Measurements from ENCODE around the gene TLR6.
"Not testable (repeated sequence)": the region's sequence is repeated elsewhere in the genome, so short reads cannot be mapped to it uniquely, and the experiment has no call there.

TLR6 gene

DNA sequence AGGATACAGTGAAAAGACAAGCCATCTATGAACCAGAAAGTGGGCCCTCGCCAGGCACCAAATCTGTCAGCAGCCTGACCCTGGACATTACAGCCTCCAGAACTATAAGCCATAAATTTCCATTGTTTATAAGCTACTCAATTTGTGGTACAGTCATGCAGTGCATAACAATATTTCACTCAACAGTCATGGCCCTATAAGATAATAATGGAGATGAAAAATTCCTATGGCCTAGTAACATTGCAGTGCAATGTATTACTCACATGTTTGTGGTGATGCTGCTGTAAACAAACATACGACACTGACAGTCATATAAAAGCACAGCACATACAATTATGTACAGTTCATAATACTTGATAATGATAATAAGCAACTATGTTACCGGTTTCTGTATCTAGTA, 34.9 kb downstream of the TLR6 start:
- no peak for DNase-seq

DNA sequence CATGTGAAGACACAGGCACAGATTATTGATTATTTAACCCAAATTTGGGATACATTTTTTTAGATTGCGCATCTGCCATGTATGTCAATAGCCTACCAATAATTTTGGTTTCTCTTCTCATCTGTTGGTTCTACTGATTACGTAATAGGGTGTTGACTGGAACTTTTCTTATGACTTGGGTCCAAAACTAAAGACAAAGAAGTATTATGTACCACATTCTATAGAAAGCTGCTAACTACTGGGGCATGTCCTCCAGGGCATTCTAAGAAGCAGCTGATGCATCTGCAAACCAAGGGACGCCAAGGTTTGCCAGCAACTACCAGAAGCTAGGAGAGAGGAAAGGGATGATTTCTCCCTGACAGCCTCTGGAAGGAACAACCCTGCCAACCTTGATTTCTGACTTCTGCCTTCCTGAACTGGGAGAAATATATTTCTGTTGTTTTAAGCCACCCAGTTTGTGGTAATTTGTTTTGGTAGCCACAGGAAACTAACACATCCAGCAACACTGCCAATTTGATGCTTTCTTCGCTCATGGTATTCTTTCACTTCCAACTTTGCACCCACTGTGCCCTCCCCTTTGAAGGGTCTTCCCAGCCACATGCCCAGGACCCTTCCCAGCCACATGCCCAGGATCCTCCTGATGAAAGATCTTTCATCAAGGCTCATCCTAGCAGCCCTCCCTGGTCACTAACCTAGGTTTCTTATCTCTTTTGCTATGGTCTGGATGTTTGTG, 36.1 kb downstream of the TLR6 start:
- no peak for DNase-seq

DNA sequence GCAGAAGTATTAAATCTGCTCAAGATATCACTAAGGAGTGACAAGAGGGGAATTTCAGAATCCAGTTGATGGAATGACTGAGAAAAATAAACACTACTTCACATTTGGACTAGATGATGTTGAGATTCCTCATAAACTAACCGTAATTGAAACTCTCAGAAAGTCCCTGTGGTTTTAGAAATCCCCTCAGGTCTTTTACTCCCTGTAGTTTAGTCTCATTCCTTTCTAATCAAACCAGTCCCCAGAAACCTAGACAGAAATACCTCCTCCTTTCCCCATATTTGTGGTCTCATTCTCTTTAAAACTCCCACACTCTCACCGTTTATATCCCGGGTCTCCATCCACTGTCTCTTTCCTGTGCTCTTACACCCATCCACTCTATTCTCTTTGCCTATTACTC, 37.0 kb downstream of the TLR6 start:
- DNase-seq, result no peak

DNA sequence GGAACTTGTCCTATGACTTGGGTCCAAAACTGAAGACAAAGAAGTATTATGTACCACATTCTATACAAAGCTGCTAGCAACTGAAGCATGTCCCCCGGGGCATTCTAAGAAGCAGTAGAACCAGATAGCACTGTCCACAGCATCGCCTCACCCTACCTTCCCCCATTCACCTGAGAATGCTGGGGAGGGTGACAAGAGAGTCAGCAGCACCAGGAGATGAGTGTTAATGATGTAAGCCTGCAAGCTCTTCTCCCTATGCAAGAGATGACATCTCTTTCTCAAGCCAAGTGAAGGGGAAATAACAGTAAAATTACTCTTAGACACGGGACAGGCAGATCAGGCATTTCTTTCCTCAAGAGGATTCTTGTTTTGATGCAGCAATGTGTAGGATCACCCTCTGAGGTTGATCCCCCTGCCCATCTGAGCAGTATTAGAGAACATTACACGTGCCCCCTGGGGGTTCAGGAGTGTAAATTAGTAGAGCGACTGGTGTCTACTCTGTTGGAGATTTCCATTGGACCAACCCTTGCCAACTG, 38.1 kb downstream of the TLR6 start:
- DNase-seq, result no peak

DNA sequence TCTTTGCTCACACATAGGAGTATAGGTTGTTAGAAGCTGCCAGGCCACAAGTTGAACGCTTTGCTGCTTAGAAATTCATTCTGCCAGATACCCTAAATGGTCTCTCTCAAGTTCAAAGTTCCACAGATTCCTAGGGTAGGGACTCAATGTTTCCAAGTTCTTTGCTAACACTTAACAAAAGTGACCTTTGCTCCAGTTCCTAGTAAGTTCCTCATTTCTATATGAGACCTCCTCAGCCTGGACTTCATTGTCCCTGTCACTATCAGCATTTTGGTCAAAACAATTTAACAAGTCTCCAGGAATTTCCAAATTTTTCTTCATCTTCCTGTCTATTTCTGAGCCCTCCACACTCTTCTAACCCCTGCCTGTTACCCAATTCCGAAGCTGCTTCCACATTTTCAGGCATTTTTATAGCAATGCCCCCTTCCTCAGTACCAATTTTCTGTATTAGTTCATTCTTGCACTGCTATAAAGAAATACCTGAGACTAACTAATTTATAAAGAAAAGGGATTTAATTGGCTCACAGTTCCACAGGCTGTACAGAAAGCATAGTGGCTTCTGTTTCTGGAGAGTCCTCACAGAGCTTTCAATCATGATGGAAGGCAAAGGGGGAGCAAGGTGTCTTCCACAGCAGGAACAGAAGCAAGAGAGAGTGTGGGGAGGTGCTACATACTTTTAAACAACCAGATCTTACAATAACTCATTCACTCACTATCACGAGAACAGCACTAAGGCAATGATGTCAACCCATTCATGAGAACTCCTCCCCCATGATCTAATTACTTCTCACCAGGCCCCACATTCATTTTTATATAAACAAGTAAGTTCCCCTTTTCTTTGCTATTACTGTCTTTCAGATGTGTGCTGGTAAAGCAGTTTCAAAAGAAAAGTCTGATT, 40.5 kb downstream of the TLR6 start:
- no peak for DNase-seq

DNA sequence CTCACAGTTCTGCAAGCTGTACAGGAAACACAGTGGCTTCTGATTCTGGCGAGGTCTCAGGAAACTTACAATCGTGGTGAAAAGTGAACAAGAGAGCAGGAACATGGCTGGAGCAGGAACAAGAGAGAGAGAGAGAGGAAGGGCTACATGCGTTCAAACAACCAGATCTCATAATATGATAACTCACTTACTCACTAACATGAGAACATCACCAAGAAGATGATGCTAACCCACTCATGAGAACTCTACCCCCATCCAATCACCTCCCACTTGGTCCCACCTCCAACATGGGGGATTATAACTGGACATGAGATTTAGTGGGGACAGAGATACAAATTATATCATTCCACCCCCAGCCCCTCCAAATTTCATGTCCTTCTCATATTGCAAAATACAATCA, 42.2 kb downstream of the TLR6 start:
- no peak for DNase-seq

DNA sequence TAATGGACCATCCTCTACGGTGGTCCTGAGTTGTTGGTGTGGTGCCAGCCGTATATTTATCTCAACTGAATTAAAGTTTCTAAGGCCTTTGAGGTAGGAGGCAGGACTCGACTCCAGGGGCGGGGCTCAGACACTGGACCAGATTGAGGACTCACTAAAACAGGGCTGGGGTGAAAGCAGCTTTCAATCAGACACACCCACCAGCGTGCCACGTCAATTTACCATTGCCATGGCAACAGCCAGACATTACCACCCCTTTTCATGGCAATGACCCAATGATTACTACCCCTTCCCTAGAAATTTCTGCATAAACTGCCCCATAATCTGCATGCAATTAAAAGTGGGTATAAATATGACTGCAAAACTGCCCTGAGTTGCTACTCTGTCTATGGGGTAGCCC, 45.3 kb downstream of the TLR6 start:
- DNase-seq, result no peak

DNA sequence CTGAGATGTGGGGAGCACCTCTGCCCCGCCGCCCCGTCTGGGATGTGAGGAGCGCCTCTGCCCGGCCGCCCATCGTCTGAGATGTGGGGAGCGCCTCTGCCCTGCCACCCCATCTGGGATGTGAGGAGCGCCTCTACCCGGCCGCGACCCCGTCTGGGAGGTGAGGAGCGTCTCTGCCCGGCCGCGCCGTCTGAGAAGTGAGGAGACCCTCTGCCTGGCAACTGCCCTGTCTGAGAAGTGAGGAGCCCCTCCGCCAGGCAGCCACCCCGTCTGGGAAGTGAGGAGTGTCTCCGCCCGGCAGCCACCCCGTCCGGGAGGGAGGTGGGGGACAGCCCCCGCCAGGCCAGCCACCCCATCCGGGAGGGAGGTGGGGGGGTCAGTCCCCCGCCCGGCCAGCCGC, 49.2 kb downstream of the TLR6 start:
- not testable (repeated sequence) for DNase-seq

DNA sequence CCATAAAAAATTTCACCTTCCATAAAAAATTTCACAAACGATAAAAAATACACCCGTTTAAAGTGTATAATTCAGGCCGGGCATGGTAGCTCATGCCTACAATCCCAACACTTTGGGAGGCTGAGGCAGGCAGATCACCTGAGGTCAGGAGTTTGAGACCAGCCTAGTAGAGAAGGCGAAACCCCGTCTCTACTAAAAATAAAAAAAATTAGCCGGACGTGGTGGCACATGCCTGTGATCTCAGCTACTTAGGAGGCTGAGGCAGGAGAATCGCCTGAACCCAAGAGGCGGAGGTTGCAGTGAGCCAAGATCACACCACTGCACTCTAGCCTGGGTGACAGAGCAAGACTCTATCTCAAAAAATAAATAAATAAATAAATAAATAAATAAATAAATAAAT, 50.4 kb downstream of the TLR6 start:
- DNase-seq, result not testable (repeated sequence)

DNA sequence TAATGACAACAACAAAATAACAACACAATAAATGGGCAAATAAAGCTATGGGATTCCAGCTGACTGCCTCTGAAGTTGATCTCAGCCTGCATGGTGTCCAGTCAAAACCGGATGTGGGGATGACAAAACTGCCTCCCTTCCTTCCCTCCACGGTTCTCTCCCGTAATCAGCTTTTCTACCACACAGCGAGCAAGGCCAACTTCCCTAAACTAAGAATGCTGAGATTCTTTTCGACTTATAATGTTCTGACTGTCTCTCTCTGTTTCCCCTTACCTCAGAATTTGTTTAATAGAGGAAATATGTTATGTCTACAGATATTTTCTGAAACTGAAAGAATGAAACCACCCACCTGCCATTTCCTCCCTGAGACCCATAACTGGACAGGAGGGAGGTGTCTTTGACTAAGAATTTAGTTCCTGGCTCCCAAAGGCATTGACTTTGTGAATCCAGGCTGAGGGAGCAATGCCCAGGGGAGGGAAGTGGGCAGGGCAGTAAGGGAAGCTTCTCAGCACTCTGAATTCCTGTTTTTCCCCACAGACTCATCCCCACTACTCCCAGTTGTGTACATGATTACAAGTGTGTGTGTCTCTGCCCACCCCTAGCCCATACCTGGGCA, 51.0 kb downstream of the TLR6 start:
- DNase-seq, result peak; percentile 35

DNA sequence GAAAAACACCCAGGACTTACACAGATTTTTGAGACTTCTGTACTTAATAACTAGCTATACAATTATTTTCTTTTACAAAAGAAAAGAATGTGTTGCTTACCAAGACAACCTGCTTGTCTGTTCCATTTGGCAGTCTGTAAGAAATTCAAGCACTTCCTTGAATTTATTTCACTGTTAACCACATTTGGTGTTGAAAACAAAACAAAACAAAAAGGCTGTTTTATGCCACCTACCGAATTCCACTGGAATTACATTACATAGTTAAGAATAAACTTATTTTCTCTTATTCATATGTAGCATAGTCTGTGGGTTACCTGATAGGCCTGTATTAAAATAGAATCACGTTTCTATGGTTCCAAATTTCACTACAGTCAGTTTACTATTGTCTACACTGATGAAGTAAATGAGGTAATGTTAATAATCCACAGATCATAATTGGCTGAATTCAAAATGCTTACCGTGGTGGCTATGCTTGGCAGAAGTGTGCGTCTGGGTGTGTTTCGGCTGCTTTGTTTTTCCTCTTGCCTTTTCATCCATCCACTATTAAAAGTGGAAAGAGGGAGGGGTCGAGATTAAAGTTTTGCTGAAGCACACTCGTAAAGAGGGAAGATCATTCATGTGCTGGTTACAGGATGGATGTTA, 51.8 kb downstream of the TLR6 start, which contains the start of gene TLR1:
Gene TLR1 (minus strand): TSS at position 138 of the 642 bp plus-strand sequence. CDS start 5,960 bp downstream, outside the sequence.
- DNase-seq, result no peak

DNA sequence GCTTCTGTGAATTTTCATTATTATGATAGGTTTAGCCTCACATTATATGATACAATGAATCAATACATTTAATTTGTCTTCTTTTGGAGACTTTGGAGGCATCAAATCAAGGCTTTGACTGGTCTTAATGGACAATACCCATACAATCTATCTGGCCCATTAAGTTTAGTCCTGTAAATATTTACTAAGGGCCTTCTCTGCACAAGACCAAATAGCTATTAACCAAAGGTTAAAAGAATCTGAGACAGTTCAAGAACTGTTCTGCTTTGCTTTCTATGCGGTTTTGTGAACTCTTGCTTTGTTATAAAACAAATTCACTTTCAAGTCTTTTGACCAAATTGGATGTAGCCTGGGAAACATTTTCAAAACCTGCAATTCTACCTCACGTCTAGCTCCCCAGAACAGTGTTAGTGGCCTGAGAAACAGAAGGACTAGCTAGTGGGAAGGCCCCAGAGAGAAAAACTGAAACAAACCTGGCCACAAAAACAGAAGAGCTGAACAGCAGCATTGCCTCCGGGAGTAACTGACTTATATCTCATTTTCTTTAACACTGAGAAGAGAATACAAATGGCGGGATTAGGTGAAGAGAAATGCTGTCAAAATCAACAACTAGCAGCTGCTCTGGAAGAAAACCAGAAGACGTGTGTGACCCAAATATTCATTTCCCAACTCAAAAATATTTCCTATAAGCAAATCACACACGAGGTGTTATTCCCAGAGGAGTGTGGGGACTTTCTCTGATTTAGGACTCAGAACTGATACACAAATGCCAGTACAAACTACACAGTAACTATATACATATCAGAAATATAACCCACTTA, 52.6 kb downstream of the TLR6 start:
- DNase-seq, result peak; percentile 51

DNA sequence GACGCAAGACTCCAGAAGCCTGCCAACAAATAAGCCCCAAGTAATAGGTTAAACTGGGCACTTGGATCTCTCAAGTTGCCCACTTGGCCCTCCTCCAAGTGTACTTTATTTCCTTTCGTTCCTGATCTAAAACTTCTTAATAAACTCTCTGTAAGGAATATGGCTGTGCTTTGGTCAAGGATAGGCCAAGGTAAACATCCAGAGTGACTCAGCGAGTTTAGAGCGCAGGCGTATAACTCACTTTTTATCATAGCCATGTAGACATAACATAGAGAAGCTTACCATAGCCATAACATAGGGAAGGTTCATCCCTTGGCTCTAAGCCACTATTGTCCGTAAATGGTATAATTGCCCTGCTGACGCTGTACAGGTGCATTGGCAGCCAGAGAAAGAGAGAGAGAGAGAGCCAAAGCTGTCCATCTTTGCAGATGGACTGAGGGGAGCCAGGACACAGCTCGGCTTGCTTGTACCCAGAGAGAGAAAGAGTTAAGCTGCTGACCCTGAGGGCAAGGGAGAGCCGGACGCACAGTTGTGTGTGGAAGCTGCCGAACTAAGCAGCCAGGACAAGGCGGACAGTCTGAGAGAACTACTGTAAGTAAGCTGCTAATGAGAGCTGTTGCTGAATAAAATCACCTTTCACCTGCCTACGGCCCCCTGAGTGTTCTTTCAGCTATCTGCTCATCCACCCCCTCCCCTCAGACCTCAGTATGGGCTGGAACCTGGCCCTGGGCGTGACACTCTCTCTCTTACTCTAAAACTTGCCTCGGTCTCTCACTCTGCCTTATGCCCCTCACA, 53.9 kb downstream of the TLR6 start:
- DNase-seq, result no peak

DNA sequence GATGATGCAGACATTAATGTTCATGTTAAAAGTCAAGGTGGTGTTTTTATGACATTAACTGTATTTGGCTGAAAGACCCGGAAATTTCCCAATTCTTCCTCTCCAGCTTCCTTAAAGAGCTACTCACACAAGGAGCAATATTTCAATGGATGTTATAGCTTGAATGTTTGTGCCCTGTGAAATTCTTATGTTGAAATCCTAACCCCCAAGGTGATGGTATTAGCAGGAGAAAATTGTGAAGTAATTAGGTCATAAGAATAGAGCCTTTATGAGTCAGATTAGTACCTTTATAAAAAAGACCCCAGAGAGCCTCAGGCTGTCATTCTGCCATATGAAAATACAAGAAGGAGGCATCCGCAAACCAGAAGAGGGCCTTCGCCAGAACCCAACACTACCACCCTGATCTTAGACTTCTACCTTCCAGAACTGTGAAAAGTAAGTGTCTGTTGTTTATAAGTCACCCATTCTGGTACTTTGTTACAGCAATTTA, 55.6 kb downstream of the TLR6 start:
- no peak for DNase-seq

DNA sequence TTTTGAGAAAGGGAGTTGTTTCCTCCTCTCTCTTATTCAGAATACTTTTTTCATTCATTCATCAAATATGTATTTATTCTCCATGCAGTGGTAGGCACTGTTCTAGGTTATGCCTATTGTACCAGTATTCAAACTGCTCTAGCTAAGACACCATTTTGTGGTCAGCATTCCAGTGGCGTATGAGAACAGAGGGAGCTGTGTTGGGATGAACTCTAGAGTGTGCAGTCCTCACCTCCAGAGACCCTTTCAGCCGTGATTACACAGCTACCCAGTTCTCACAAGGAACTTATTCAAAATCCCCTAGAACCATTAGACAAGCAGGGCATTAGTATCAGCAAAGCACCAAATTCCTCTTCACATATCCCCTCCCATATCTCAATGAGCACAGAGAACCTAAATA, 56.3 kb downstream of the TLR6 start:
- DNase-seq, result no peak

DNA sequence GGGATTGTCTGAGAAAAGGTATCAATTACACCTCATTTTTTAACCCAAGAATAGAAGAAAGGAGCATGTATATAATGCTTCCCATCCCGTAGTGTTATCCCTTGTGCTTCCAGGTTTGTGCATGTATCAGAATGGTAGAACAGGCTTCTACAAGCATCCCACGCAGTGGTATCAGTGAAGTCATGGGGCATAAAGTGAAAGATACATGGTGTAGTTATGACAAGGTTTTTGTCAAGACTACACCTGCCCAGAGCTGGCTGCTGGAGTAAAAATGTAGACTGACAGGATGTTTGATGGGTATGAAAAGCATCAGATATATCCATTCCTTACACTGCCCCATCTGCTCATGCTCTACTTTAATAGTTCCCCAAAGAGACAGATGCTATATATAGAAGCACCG, 61.5 kb downstream of the TLR6 start:
- no peak for DNase-seq

DNA sequence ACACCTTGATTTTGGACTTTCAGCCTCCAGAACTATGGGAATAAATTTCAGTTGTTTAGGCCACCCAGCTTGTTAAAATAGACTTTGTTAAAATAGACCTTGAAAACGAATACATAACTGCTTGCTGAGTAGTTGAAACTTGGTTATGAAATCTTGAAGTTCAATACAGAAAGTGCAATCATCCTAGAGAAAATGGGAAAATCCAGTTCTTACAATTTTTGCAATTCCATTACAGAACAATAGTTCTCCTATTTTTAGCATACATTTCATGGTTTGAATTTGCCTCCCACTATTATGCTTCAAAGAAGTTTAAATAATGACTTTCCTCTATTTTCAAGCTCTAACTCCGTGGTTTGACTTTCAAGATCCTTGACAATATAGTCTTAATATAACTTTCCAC, 62.6 kb downstream of the TLR6 start:
- no peak for DNase-seq

DNA sequence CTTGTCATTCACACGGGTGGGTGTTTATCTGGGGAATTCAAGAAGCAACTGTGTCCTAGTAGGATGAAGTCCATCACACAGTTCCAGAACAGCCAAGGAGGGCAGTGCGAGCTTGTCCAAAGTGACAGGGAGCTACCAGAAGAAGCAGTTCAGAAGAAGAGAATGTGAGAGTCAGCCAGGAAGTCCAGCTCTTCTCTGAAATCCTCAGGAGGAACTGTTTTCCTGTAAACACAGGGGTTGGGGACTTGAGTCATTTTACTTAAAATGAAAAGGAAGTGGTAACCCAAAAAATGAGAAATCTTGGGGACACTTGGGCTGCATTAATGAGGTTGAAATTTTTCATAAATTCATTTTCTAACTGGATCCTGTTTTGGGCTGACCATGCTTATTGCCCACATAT, 65.6 kb downstream of the TLR6 start:
- no peak for DNase-seq

DNA sequence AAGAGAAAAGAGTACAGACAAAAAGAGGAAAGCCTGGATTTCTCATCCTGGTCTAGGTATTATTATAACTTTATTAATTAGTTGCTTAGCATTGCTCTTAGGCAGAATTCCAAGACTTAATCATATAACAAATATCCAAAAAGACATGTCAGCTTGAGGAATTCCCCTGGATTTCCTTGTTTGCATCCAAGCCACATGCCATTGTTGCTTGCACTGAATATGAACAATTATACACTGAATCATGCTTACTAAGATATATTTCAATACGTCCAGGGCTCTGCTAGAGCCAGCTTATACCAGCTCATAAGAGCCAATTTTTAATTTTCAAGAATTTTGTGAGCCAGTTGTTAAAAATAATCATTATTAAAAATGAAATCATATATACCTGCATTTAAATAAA, 68.3 kb downstream of the TLR6 start:
- no peak for DNase-seq

DNA sequence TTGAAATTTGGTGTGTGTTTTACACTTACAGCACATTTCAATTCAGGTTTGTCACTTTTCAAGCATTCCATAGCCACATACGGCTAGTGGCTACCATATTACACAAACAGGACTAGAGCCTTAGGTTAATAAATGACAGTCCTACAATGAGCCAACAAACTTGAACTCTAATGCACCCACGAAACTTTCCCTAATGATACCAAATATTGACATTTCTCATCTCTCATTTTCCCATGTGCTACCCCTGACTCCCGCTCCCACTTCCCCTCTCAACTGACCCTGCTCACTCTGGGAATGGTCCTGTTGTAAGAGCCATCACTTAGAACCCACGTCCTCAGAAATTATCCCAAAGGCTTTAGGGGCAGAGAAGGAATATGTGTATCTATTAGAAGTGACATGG, 68.9 kb downstream of the TLR6 start:
- DNase-seq, result no peak

DNA sequence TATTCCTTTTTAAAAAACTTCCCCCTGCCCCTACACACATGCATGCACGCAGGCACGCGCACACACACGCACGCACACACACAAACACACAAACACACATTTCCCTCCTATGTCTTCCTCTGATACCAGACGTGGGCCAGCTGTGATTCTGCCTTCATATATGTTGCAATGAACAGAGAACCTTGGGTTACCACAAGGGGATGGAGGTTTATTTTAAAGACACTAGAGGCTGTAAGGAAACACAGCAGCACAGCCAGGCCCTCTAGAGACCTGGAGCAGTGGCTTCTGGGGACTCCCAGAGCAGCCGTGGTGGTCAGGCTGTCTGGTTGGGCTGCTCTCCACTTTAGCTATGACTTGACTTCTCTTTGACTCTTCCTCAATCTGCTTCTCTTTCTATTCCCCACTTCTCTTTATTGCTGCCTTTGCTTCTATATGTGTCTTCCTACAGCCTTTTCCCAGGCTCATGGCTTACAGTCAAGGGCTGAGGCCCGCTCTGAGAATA, 70.7 kb downstream of the TLR6 start:
- DNase-seq, result no peak
